HepG2 (cell line): ENCODE data around the gene CTNND2. TPM values are rescaled to one million over a fixed set of nuclear protein-coding genes. Genes with fewer than 3 reads are reported as not detected.

Source experiments
- ATAC-seq: fragments of 200-7000 bp; cut with Tn5 transposase; 3 replicates; pipeline ENCODE4 v1.9.1; 2020; ENCODE audit warnings: mild to moderate bottlenecking, moderate library complexity
- BruUV-seq: library from RNA; stranded (reverse); fragments of 400-500 nt; replicated peaks from 2 replicates; lab custom pipeline; 2021; lab: Mats Ljungman, UMichigan
- CTCF ChIA-PET: fragments of 300-600 bp; formaldehyde crosslinking; extraction: SDS; loops from one replicate; lab custom pipeline; 2021; ENCODE audit warnings: low total read pairs, inconsistent platforms, low intra/inter-chr PET ratio; lab: Yijun Ruan, JAX
- POLR2A ChIA-PET: fragments of 350-600 bp; sonication (Branson Sonifier 250); formaldehyde crosslinking; loops from one replicate; lab custom pipeline; 2020; ENCODE audit warnings: antibody characterized with exemption, inconsistent platforms; lab: Yijun Ruan, JAX
- DNase-seq: peaks from one replicate; pipeline ENCODE4 v3.0.0-alpha.2; 2015; ENCODE audit warnings: low spot score
- FAIRE-seq: peaks from 3 replicates; lab custom pipeline; 2011; peaks lifted over from hg19 to GRCh38; lab: Jason Lieb, UNC
- H2AFZ ChIP-seq: one replicate; pipeline ENCODE4 v1.6.1; 2011; ENCODE audit warnings: low read length, inconsistent platforms
- H3K27ac ChIP-seq: fragments of 300-600 bp; 3 replicates; pipeline ENCODE4 v1.8.0; 2011; ENCODE audit warnings: mixed run types, mild to moderate bottlenecking, mixed read lengths, low read length, inconsistent platforms; ENCODE audit not compliant: insufficient read depth; ENCODE audit errors: extremely low read length
- H3K27me3 ChIP-seq, 2 experiments: fragments of 200-600 bp in 1 of 2; 2 replicates in 1 of 2; 3 replicates in 1 of 2; pipeline versions ENCODE4 v1.6.0 to v1.8.0; 2011; ENCODE audit warnings: low read length in 2 of 2, mild to moderate bottlenecking in 2 of 2, moderate library complexity in 2 of 2, inconsistent platforms in 1 of 2; ENCODE audit not compliant: insufficient read depth in 2 of 2, control insufficient read depth in 1 of 2
- H3K36me3 ChIP-seq, 2 experiments: fragments of 200-600 bp in 1 of 2; replicated peaks in 1 of 2; 2 replicates in 1 of 2; 3 replicates in 1 of 2; pipeline versions ENCODE4 v1.5.1 to v1.8.0; 2011; ENCODE audit warnings: low read length in 2 of 2, inconsistent platforms in 1 of 2; ENCODE audit not compliant: insufficient read depth in 2 of 2, control insufficient read depth in 1 of 2
- H3K4me1 ChIP-seq: 2 replicates; pipeline ENCODE4 v1.5.1; 2012; ENCODE audit warnings: low read length, inconsistent platforms; ENCODE audit not compliant: insufficient read depth
- H3K4me2 ChIP-seq: 2 replicates; pipeline ENCODE4 v1.6.0; 2011; ENCODE audit warnings: low read depth, low read length, inconsistent platforms
- H3K4me3 ChIP-seq, 3 experiments: fragments of 200-600 bp in 1 of 3; sonication (generic), shearing (Covaris generic) in 1 of 3; replicated peaks in 1 of 3; 2 replicates each; pipeline ENCODE4 v1.5.1; 2011 to 2016; ENCODE audit warnings: low read length in 3 of 3, inconsistent platforms in 2 of 3, low read depth in 2 of 3, mild to moderate bottlenecking in 2 of 3, control low read depth in 1 of 3, mixed read lengths in 1 of 3; ENCODE audit not compliant: insufficient read depth in 1 of 3
- H3K79me2 ChIP-seq: one replicate; pipeline ENCODE4 v1.6.1; 2011; ENCODE audit warnings: low read length, inconsistent platforms; ENCODE audit not compliant: insufficient read depth
- H3K9ac ChIP-seq: 2 replicates; pipeline ENCODE4 v1.6.0; 2011; ENCODE audit warnings: mild to moderate bottlenecking, low read depth, low read length, inconsistent platforms; ENCODE audit not compliant: insufficient read depth
- H3K9me3 ChIP-seq: 2 replicates; pipeline ENCODE4 v1.5.1; 2012; ENCODE audit warnings: mild to moderate bottlenecking, low read length
- H4K20me1 ChIP-seq: 2 replicates; pipeline ENCODE4 v1.6.0; 2011; ENCODE audit warnings: inconsistent platforms, mild to moderate bottlenecking, low read length, moderate library complexity; ENCODE audit not compliant: insufficient read depth
- BCL6 ChIP-seq: IDR thresholded peaks from 2 replicates; pipeline ENCODE4 v1.6.1; 2016; ENCODE audit warnings: missing genetic modification reagents, missing compliant biosample characterization
- POLR2G ChIP-seq: fragments of 200-400 bp; formaldehyde crosslinking; IDR thresholded peaks from 2 replicates; pipeline ENCODE4 v1.6.1; 2018; ENCODE audit warnings: mild to moderate bottlenecking, low read depth, low read length, moderate library complexity
- ZNF263 ChIP-seq: sonication (generic); formaldehyde crosslinking; IDR thresholded peaks from 2 replicates; pipeline ENCODE4 v1.4.0; 2020; ENCODE audit warnings: missing genetic modification reagents
- WGBS: methylation state at CpG from one replicate; pipeline ENCODE4 v1.1.6; 2017; ENCODE audit warnings: low lambda C conversion rate; 5-methylcytosine and 5-hydroxymethylcytosine counted together
- in situ Hi-C: cut with HindIII; loops from 2 replicates; pipeline ENCODE4 v1.10.0; 2017; ENCODE audit warnings: low pct_unique_long_range_greater_than_20kb; ENCODE audit not compliant: extremely low pct_ligation_motif_present
- intact Hi-C: fragments of 100-400 bp; cut with micrococcal nuclease; formaldehyde crosslinking; loops from one replicate; pipeline ENCODE4 v1.10.0; 2022; ENCODE audit not compliant: unreplicated experiment
- polyA plus RNA-seq, 8 experiments: library from polyadenylated mRNA; depleted of rRNA in 3 of 8; stranded (reverse) in 7 of 8; unstranded in 1 of 8; fragments of >200 nt; fragmentation: Illumina TruSeq in 4 of 8; extraction: Trizol in 4 of 8; gene quantifications; 2 replicates each; pipeline versions ENCODE4 v1.2.1 to v1.2.3, GENCODE V29; 2011 to 2016; ENCODE audit warnings: low read depth in 4 of 8, missing spikeins in 1 of 8, mixed read lengths in 1 of 8; ENCODE audit not compliant: insufficient read depth in 1 of 8
- total RNA-seq, 5 experiments: library from RNA; depleted of rRNA; stranded (reverse); fragments of >200 nt; fragmentation: Illumina TruSeq; extraction: Trizol; gene quantifications; 2 replicates each; pipeline ENCODE4 v1.2.3, GENCODE V29; 2016; ENCODE audit warnings: low read depth in 1 of 5

Gene CTNND2
- total and polyA plus RNA-seq, 2 of the 13 experiments (the other 11 are each of a cell fraction or from before 2014, with no cell fraction given): not detected

GRCh38 chr5:11293523-11293922 is 610.7 kb downstream of the CTNND2 start:
- 0% methylated on average over 2 of the region's 2 CpGs for WGBS
- Histone ChIP-seq H3K4me1 (no peaks in the 10 kb centered on the region), H3K27me3 (peaks cover 0 to 4% of the 10 kb centered on the region in 2 experiments; a peak in 2 of 5 replicates), H4K20me1 (no peaks in the 10 kb centered on the region), H3K9me3 (no peaks in the 10 kb centered on the region), H3K79me2 (no peaks in the 10 kb centered on the region), H3K27ac (no peak overlapping the region), H3K4me2 (no peak overlapping the region), H3K9ac (no peak overlapping the region), H2AFZ (no peak overlapping the region), H3K4me3 (no peak overlapping the region), H3K36me3 (no peaks in the 10 kb centered on the region)
- no TSS peak for BruUV-seq
- no peak for FAIRE-seq
- in situ Hi-C loops: no loop called here
- no peak for TF ChIP-seq ZNF263 (CRISPR knock-in tag)
- ATAC-seq: no peak
- intact Hi-C loops: no loop called here
- ChIA-PET POLR2A (no interaction called here), CTCF (no interaction called here)
- no peak for DNase-seq

GRCh38 chr5:11292648-11293356 is 611.4 kb downstream of the CTNND2 start:
- 33% methylated on average over 1 of the region's 1 CpG for WGBS
- CTCF ChIA-PET: no interaction called here

More at GRCh38 chr5:11292648-11293356, 611.4 kb downstream of the CTNND2 start:
- Histone ChIP-seq H3K27me3 (peaks cover 0 to 4% of the 10 kb centered on the region in 2 experiments; a peak in 2 of 5 replicates), H4K20me1 (no peaks in the 10 kb centered on the region)
- TF ChIP-seq POLR2G (no peak), BCL6 (CRISPR knock-in tag) (peak; percentile 54; the same call in 1 of the 2 replicates)
- TF ChIP-seq, all 625 proteins: peak for 1
- Histone ChIP-seq H3K4me2 (no peak overlapping the region), H3K4me3 (no peak overlapping the region), H3K9me3 (no peaks in the 10 kb centered on the region), H3K79me2 (no peaks in the 10 kb centered on the region), H3K36me3 (no peaks in the 10 kb centered on the region), H2AFZ (no peak overlapping the region), H3K27ac (no peak overlapping the region), H3K9ac (no peak overlapping the region), H3K4me1 (no peaks in the 10 kb centered on the region)
- in situ Hi-C loops (no loop called here), intact Hi-C loops (no loop called here)
- FAIRE-seq (no peak), DNase-seq (peak; percentile 5), ATAC-seq (no peak)
- no TSS peak for BruUV-seq
- POLR2A ChIA-PET: no interaction called here
